Keratinocyte (primary cell): Measurements from ENCODE around the gene FANCC. TPM values are rescaled to one million over a fixed set of nuclear protein-coding genes. Genes with fewer than 3 reads are reported as not detected.

ENCODE experiments used
- DNase-seq: peaks from one replicate; pipeline ENCODE4 v3.0.0-alpha.2; 2011; ENCODE audit warnings: low read depth, missing footprints, low spot score
- FAIRE-seq: peaks from 2 replicates; lab custom pipeline; 2011; peaks lifted over from hg19 to GRCh38; lab: Jason Lieb, UNC
- H2AFZ ChIP-seq: 2 replicates; pipeline ENCODE4 v1.6.0; 2012; ENCODE audit warnings: low read length, control low read depth, inconsistent platforms; ENCODE audit not compliant: control insufficient read depth
- H3K27ac ChIP-seq: 2 replicates; pipeline ENCODE4 v1.5.1; 2011; ENCODE audit warnings: low read length; ENCODE audit not compliant: control insufficient read depth, insufficient read depth
- H3K27me3 ChIP-seq: 3 replicates; pipeline ENCODE4 v1.6.0; 2011; ENCODE audit warnings: low read length; ENCODE audit not compliant: control insufficient read depth, insufficient read depth; ENCODE audit errors: extremely low read depth
- H3K36me3 ChIP-seq, 2 experiments: 2 replicates in 1 of 2; 3 replicates in 1 of 2; pipeline ENCODE4 v1.5.1; 2011; ENCODE audit warnings: low read length in 2 of 2, mild to moderate bottlenecking in 1 of 2; ENCODE audit not compliant: control insufficient read depth in 2 of 2, insufficient read depth in 2 of 2; ENCODE audit errors: extremely low read depth in 1 of 2
- H3K4me1 ChIP-seq: 3 replicates; pipeline ENCODE4 v1.5.1; 2011; ENCODE audit warnings: low read length; ENCODE audit not compliant: control insufficient read depth, insufficient read depth; ENCODE audit errors: extremely low read depth
- H3K4me2 ChIP-seq: 3 replicates; pipeline ENCODE4 v1.6.0; 2011; ENCODE audit warnings: low read depth, low read length; ENCODE audit not compliant: control insufficient read depth, insufficient read depth; ENCODE audit errors: extremely low read depth
- H3K4me3 ChIP-seq, 3 experiments: fragments of 200-600 bp in 1 of 3; sonication (generic) in 1 of 3; 2 replicates in 2 of 3; 3 replicates in 1 of 3; pipeline ENCODE4 v1.5.1; 2011 to 2016; ENCODE audit warnings: low read length in 3 of 3, mild to moderate bottlenecking in 3 of 3, control low read depth in 2 of 3, inconsistent platforms in 1 of 3, low read depth in 1 of 3, mixed read lengths in 1 of 3, mixed run types in 1 of 3, moderate library complexity in 1 of 3; ENCODE audit not compliant: control insufficient read depth in 2 of 3, insufficient read depth in 2 of 3; ENCODE audit errors: extremely low read depth in 1 of 3
- H3K79me2 ChIP-seq: 2 replicates; pipeline ENCODE4 v1.6.0; 2012; ENCODE audit warnings: low read length; ENCODE audit not compliant: control insufficient read depth, insufficient read depth
- H3K9ac ChIP-seq: 3 replicates; pipeline ENCODE4 v1.6.0; 2011; ENCODE audit warnings: low read length; ENCODE audit not compliant: control insufficient read depth, insufficient read depth; ENCODE audit errors: extremely low read depth
- H3K9me1 ChIP-seq: 3 replicates; pipeline ENCODE4 v1.6.0; 2011; ENCODE audit warnings: low read length; ENCODE audit not compliant: control insufficient read depth, insufficient read depth; ENCODE audit errors: extremely low read depth
- H3K9me3 ChIP-seq: 2 replicates; pipeline ENCODE4 v1.5.1; 2012; ENCODE audit warnings: low read depth, low read length; ENCODE audit not compliant: control insufficient read depth
- H4K20me1 ChIP-seq: 3 replicates; pipeline ENCODE4 v1.6.0; 2011; ENCODE audit warnings: low read length; ENCODE audit not compliant: control insufficient read depth, insufficient read depth; ENCODE audit errors: extremely low read depth
- EZH2 ChIP-seq: IDR thresholded peaks from one replicate; pipeline ENCODE4 v1.6.1; 2012; ENCODE audit warnings: inconsistent platforms, mild to moderate bottlenecking, low read length, moderate library complexity
- dilution Hi-C: fragments of 300-500 bp; cut with MboI; formaldehyde crosslinking; loops from one replicate; pipeline ENCODE4 v1.7.0; 2020; ENCODE audit warnings: low sequenced_read_pairs; ENCODE audit not compliant: extremely low pct_ligation_motif_present
- polyA plus RNA-seq, 5 experiments: library from polyadenylated mRNA; depleted of rRNA in 3 of 5; stranded (reverse) in 3 of 5; stranded (forward) in 1 of 5; unstranded in 1 of 5; fragments of >200 nt; gene quantifications; 1 replicate in 1 of 5; 2 replicates in 3 of 5; 3 replicates in 1 of 5; pipeline versions ENCODE4 v1.2.1 to v1.2.3, GENCODE V29; 2011 to 2012; ENCODE audit warnings: missing spikeins in 2 of 5, low read depth in 1 of 5, low replicate concordance in 1 of 5
- TF ChIP-seq, protein P1 (sequence below), 3 experiments: IDR thresholded peaks in 1 of 3; conservative IDR thresholded peaks in 1 of 3; optimal IDR thresholded peaks in 1 of 3; 2 replicates in 2 of 3; 3 replicates in 1 of 3; pipeline versions ENCODE3 to v1.5.1; 2011; ENCODE audit warnings: low read length in 3 of 3, mild to moderate bottlenecking in 3 of 3, moderate library complexity in 2 of 3, control low read depth in 1 of 3, inconsistent platforms in 1 of 3; ENCODE audit not compliant: insufficient read depth in 2 of 3; ENCODE audit errors: extremely low read depth in 1 of 3

FANCC gene
- polyA plus RNA-seq, 1 donor (not counting 4 experiments of a cell fraction or from before 2014, with no cell fraction given), result 8.3 TPM

DNA sequence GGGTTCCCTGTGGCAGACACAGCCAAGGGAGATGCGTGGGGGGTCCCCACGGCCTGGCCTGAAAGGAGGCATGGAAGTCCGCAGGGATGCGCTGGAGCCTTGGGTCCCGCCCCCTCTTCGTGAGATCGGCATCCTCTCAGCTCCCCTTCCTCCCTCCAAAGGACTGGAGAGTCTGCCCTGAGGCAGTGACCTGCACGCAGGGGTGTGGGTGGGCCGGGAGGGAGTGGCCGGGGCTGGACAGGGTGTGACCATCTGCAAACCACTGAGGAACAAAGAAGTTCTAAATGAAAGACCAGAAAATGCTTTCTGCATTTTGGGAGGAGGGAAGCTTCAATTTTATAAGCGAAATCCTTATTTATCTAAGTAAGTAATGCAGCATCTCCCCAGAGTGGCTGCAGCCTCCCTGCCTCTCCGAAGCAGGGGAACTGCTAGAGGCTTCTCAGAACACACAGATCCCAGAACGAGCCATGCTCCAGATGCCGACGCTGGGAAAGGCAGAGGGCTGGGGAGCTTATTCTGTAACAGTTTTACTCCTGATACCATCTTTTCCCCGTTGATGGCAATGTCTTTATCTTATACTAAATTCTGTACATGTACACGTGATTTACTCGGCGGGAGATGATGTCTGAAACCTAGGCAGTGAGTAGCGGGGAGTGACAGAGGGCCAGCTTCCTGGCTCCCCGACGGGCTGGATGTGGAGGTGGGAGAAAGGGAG lies 221.7 kb downstream of the FANCC start:
- Histone ChIP-seq H3K9me3 (no peaks in the 10 kb centered on the region), H3K27me3 (no peaks in the 10 kb centered on the region), H4K20me1 (no peaks in the 10 kb centered on the region), H3K9ac (no peak overlapping the region), H3K4me1 (peaks cover 36% of the 10 kb centered on the region), H2AFZ (no peak overlapping the region), H3K4me2 (no peak overlapping the region), H3K4me3 (no peak overlapping the region), H3K79me2 (no peaks in the 10 kb centered on the region), H3K36me3 (peaks cover 3 to 10% of the 10 kb centered on the region in 2 experiments), H3K9me1 (peaks cover 4% of the 10 kb centered on the region), H3K27ac (no peak overlapping the region)
- DNase-seq (no peak), FAIRE-seq (no peak)
- dilution Hi-C loops, result no loop called here
- TF ChIP-seq, protein P1, sequence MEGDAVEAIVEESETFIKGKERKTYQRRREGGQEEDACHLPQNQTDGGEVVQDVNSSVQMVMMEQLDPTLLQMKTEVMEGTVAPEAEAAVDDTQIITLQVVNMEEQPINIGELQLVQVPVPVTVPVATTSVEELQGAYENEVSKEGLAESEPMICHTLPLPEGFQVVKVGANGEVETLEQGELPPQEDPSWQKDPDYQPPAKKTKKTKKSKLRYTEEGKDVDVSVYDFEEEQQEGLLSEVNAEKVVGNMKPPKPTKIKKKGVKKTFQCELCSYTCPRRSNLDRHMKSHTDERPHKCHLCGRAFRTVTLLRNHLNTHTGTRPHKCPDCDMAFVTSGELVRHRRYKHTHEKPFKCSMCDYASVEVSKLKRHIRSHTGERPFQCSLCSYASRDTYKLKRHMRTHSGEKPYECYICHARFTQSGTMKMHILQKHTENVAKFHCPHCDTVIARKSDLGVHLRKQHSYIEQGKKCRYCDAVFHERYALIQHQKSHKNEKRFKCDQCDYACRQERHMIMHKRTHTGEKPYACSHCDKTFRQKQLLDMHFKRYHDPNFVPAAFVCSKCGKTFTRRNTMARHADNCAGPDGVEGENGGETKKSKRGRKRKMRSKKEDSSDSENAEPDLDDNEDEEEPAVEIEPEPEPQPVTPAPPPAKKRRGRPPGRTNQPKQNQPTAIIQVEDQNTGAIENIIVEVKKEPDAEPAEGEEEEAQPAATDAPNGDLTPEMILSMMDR (optimal IDR thresholded peaks at IDR 0.05 in 1 of 3, IDR thresholded peaks at IDR 0.05 in 1 of 3, conservative IDR thresholded peaks at IDR 0.05 in 1 of 3; ENCODE audit: extremely low read depth in 1 of 3, insufficient read depth in 2 of 3, low read length in 3 of 3), result no peak
- TF ChIP-seq EZH2, result no peak

DNA sequence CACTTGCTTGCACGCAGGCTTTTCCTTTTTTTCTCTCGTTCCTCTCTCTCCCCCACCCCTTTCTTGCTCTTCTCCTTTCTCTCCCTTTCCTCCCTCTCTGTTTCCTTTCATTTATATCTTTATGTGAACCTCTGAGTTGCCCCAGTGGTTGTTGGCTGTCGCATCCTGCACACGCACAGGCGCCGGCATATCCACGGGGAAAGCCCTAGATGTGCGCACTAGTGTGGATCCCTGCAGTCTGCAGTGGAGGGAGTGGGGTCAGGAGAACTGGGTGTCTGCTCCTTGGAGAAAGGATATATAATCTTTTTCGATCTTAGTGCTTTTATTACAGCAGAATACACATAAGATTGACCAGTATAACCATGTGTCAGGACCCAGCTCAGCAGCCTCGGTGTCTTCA lies 223.5 kb downstream of the FANCC start:
- FAIRE-seq (no peak), DNase-seq (no peak)
- H3K27ac ChIP-seq, result no peak overlapping the region
- H3K9me1 ChIP-seq, result peaks cover 4% of the 10 kb centered on the region
- H3K4me2 ChIP-seq, result no peak overlapping the region
- H3K79me2 ChIP-seq, result no peaks in the 10 kb centered on the region
- H3K9ac ChIP-seq, result no peak overlapping the region
- dilution Hi-C loops, result no loop called here
- no peaks in the 10 kb centered on the region for H4K20me1 ChIP-seq
- no peak overlapping the region for H3K4me3 ChIP-seq
- peaks cover 21% of the 10 kb centered on the region for H3K4me1 ChIP-seq
- peaks cover 5 to 10% of the 10 kb centered on the region in 2 experiments for H3K36me3 ChIP-seq
- TF ChIP-seq EZH2, result no peak
- TF ChIP-seq, protein P1 (optimal IDR thresholded peaks at IDR 0.05 in 1 of 3, IDR thresholded peaks at IDR 0.05 in 1 of 3, conservative IDR thresholded peaks at IDR 0.05 in 1 of 3; ENCODE audit: extremely low read depth in 1 of 3, insufficient read depth in 2 of 3, low read length in 3 of 3), result no peak
- H2AFZ ChIP-seq, result no peak overlapping the region
- no peaks in the 10 kb centered on the region for H3K27me3 ChIP-seq
- no peaks in the 10 kb centered on the region for H3K9me3 ChIP-seq
